Mesendoderm (in vitro differentiated cells): Measurements from ENCODE around the gene SESN1.

ENCODE experiments used
- DNase-seq: peaks from one replicate; pipeline ENCODE4 v3.0.0; 2013
- H2AK5ac ChIP-seq: 2 replicates; pipeline ENCODE4 v1.6.1; 2013; ENCODE audit warnings: low read length, inconsistent platforms
- H2BK120ac ChIP-seq: 2 replicates; pipeline ENCODE4 v1.6.1; 2013; ENCODE audit warnings: low read depth, mild to moderate bottlenecking, low read length, moderate library complexity, mixed read lengths
- H2BK15ac ChIP-seq: replicated peaks from 2 replicates; pipeline ENCODE4 v1.6.1; 2013; ENCODE audit warnings: low read depth, mild to moderate bottlenecking, moderate library complexity
- H2BK5ac ChIP-seq: 2 replicates; pipeline ENCODE4 v1.6.1; 2013; ENCODE audit warnings: low read length, inconsistent platforms
- H3K18ac ChIP-seq: 2 replicates; pipeline ENCODE4 v1.6.1; 2013; ENCODE audit warnings: mild to moderate bottlenecking, low read length, mixed read lengths
- H3K23ac ChIP-seq: one replicate; pipeline ENCODE4 v1.6.1; 2013; ENCODE audit warnings: low read length
- H3K27ac ChIP-seq: 2 replicates; pipeline ENCODE4 v1.5.1; 2013; ENCODE audit warnings: low read depth, mild to moderate bottlenecking, inconsistent platforms, low read length, moderate library complexity
- H3K27me3 ChIP-seq: 2 replicates; pipeline ENCODE4 v1.6.1; 2013; ENCODE audit warnings: low read length, control low read depth, mild to moderate bottlenecking, inconsistent platforms; ENCODE audit not compliant: insufficient read depth, poor library complexity
- H3K36me3 ChIP-seq: 2 replicates; pipeline ENCODE4 v1.6.1; 2013; ENCODE audit warnings: low read length, inconsistent platforms; ENCODE audit not compliant: control insufficient read depth, insufficient read depth
- H3K4ac ChIP-seq: one replicate; pipeline ENCODE4 v1.6.1; 2013; ENCODE audit warnings: low read depth, mild to moderate bottlenecking, low read length, moderate library complexity
- H3K4me1 ChIP-seq: 2 replicates; pipeline ENCODE4 v1.6.1; 2013; ENCODE audit warnings: low read depth, low read length, inconsistent platforms; ENCODE audit not compliant: control insufficient read depth
- H3K4me2 ChIP-seq: 2 replicates; pipeline ENCODE4 v1.6.1; 2013; ENCODE audit warnings: low read length
- H3K4me3 ChIP-seq: 2 replicates; pipeline ENCODE4 v1.5.1; 2013; ENCODE audit warnings: mild to moderate bottlenecking, low read length
- H3K56ac ChIP-seq: one replicate; pipeline ENCODE4 v1.6.1; 2013; ENCODE audit warnings: low read length
- H3K79me1 ChIP-seq: 2 replicates; pipeline ENCODE4 v1.6.1; 2013; ENCODE audit warnings: low read length, inconsistent platforms
- H3K79me2 ChIP-seq: 2 replicates; pipeline ENCODE4 v1.6.1; 2013; ENCODE audit warnings: mild to moderate bottlenecking, low read length; ENCODE audit not compliant: control insufficient read depth, insufficient read depth
- H3K9ac ChIP-seq: 2 replicates; pipeline ENCODE4 v1.6.1; 2013; ENCODE audit warnings: low read length, inconsistent platforms
- H4K5ac ChIP-seq: one replicate; pipeline ENCODE4 v1.6.1; 2013; ENCODE audit warnings: low read length
- H4K8ac ChIP-seq: one replicate; pipeline ENCODE4 v1.6.1; 2013; ENCODE audit warnings: low read depth, mild to moderate bottlenecking, control low read depth, low read length, moderate library complexity
- WGBS: extraction: QIAGEN DNeasy Blood & Tissue Kit; methylation state at CpG from one replicate; pipeline ENCODE4 v1.1.7; 2013; ENCODE audit warnings: low lambda C conversion rate, missing lambda C conversion rate; ENCODE audit not compliant: insufficient coverage; ENCODE audit errors: extremely low coverage; 5-methylcytosine and 5-hydroxymethylcytosine counted together

Gene SESN1

DNA sequence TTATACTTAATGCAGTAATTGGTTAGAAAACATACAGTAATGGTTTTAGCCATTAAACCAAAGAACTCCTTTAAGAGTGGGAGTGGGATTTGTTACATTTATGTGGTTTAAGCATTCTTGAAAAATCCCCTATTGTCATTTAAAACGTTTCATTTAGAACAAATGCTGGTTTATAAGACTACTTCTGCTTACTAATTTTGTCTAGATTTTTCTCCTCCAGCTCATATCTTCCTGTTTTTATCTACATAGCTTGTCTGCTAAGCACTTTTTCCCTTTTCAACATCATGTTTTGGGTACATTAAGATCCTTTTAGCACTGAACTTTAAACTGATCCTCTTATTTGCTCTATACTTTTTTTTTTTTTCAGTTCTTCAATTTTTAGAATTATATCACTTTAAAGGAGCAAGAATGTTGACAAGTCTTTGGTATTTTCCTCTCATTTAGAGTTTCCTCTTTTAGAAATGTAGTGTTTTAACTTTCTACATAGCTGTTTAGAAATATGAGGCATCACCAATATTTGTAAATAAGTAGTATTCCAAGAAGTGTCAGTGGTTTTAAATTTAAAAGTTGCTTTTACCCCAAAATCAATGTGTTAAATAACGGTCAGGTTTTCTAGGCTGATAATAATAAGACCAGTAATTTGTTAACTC is 80.9 kb downstream of the SESN1 start:
- no peak overlapping the region for H3K4me3 ChIP-seq
- H4K8ac ChIP-seq, result no peak overlapping the region
- H3K27me3 ChIP-seq, result no peaks in the 10 kb centered on the region
- H3K79me2 ChIP-seq, result no peaks in the 10 kb centered on the region
- no peak overlapping the region for H4K5ac ChIP-seq
- no peak overlapping the region for H3K56ac ChIP-seq
- no peak overlapping the region for H3K4me2 ChIP-seq
- DNase-seq, result no peak
- H3K4ac ChIP-seq, result no peak overlapping the region
- H3K9ac ChIP-seq, result no peak overlapping the region
- no peak overlapping the region for H2BK120ac ChIP-seq
- H3K79me1 ChIP-seq, result no peaks in the 10 kb centered on the region
- no CpG with 5 or more reads among the region's 2 CpGs for WGBS
- no peak overlapping the region for H3K23ac ChIP-seq
- no peak overlapping the region for H2AK5ac ChIP-seq
- no peaks in the 10 kb centered on the region for H3K4me1 ChIP-seq
- H2BK15ac ChIP-seq, result no peak overlapping the region
- no peak overlapping the region for H2BK5ac ChIP-seq
- H3K18ac ChIP-seq, result no peak overlapping the region
- H3K36me3 ChIP-seq, result no peaks in the 10 kb centered on the region
- no peak overlapping the region for H3K27ac ChIP-seq

DNA sequence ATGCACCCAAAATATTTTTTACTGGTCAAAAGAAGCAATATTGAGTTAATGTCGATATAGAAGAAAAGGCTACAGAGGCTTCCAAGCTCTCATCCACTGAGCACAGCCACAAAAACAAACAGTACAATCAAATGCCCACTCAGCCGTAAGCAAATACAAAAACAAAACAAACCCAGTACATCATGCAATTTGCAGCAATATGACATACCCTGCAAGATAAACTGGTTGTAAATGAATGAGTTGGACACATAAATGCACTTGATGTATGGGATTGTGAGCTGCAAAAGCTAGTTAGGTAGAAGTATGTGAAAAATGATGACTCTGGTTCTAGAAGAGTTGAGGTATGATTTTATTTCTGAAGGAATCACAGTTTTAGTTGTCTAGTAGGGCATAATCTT is 83.9 kb downstream of the SESN1 start:
- no CpG with 5 or more reads among the region's 2 CpGs for WGBS
- H4K8ac ChIP-seq, result no peak overlapping the region
- no peak overlapping the region for H3K27ac ChIP-seq
- no peak overlapping the region for H3K18ac ChIP-seq
- H2BK120ac ChIP-seq, result no peak overlapping the region
- H3K4me1 ChIP-seq, result no peaks in the 10 kb centered on the region
- no peak overlapping the region for H3K4me3 ChIP-seq
- no peak overlapping the region for H3K23ac ChIP-seq
- no peak overlapping the region for H2BK5ac ChIP-seq
- no peak overlapping the region for H4K5ac ChIP-seq
- H3K36me3 ChIP-seq, result no peaks in the 10 kb centered on the region
- H3K79me2 ChIP-seq, result no peaks in the 10 kb centered on the region
- H2BK15ac ChIP-seq, result no peak overlapping the region
- H3K56ac ChIP-seq, result no peak overlapping the region
- no peak overlapping the region for H2AK5ac ChIP-seq
- no peaks in the 10 kb centered on the region for H3K79me1 ChIP-seq
- H3K4me2 ChIP-seq, result no peak overlapping the region
- no peak overlapping the region for H3K4ac ChIP-seq
- no peak for DNase-seq
- no peaks in the 10 kb centered on the region for H3K27me3 ChIP-seq
- no peak overlapping the region for H3K9ac ChIP-seq

DNA sequence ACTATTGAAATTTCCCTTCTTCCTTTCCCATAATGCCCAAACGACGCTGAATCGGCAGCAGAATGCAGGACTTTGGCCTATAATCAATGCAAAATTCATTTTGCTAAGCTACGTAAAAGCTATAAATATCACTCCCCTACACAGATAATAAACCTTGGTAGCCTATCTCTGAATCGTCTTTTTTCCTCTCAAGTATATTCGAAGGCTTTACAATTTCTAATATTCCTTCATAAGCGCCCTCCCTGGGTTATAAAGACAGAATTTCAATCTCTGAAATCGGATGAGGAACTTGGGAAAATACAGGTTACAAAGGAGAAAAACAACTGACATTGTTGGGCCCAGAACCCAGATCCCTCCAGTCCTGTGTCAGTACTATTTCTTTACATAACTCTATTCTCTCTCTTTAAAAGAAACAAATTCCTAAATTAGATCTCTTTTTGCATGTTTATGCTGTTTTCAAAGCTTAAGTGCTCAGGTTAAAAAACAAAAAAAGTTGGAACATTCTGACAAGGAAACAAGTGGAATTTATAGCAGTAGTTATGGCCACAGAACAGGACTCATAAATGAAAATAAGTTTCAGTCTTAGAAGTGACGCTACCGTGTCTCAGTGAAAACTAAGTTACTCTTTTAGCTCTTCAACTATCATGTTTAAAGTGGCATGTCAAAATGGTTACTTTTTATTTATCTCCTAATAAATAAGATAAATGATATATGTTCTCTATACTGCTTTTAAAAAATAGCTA is 84.5 kb downstream of the SESN1 start:
- no peak overlapping the region for H3K27ac ChIP-seq
- no peak overlapping the region for H2BK120ac ChIP-seq
- no peak overlapping the region for H2BK5ac ChIP-seq
- peak overlapping the region; percentile 56 for H3K4me2 ChIP-seq
- no CpG with 5 or more reads among the region's 10 CpGs for WGBS
- H4K5ac ChIP-seq, result no peak overlapping the region
- H3K56ac ChIP-seq, result peak overlapping the region; percentile 96
- H3K18ac ChIP-seq, result no peak overlapping the region
- H2AK5ac ChIP-seq, result no peak overlapping the region
- no peaks in the 10 kb centered on the region for H3K4me1 ChIP-seq
- H3K9ac ChIP-seq, result peak overlapping the region; percentile 84
- H3K4me3 ChIP-seq, result peak overlapping the region; percentile 59
- no peaks in the 10 kb centered on the region for H3K36me3 ChIP-seq
- H3K79me2 ChIP-seq, result no peaks in the 10 kb centered on the region
- no peak overlapping the region for H4K8ac ChIP-seq
- no peak overlapping the region for H2BK15ac ChIP-seq
- no peak overlapping the region for H3K4ac ChIP-seq
- DNase-seq, result no peak
- H3K27me3 ChIP-seq, result no peaks in the 10 kb centered on the region
- H3K79me1 ChIP-seq, result no peaks in the 10 kb centered on the region
- no peak overlapping the region for H3K23ac ChIP-seq

DNA sequence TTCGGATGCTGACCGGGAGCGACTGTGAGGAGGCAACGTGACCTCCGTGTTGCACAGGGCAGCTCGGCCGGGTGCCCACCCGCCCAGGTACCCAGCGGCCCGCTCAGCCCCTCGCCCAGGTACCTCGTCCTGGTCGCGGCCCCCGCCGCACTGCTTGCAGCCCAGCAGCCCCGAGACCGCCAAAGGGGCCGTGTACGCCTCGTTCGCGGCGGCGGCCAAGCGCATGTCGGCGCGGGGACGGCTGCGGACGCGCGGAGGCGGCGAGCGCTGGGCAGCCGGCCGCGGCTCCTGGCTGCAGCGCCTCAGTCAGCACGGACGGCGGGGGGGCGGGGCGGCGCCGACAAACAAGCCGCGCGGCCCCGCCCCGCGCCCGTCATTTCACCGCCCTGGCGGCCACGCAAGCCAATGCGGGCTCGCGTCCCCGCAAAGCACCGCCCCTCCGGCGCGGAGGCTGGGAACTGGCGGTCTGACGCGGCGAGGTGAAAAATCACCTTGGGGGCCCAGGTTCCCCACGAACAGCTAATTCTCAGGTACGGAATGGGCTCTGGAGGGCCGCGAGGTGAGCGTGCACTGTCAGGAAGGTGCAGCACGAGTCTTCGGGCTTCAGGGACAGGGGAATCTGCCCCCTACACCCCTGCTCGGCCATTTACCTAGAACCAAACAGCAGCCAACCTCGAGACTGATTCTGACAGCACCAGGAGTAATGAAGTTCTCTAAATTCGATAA is 85.2 kb downstream of the SESN1 start:
- Histone ChIP-seq H3K23ac (peak overlapping the region; percentile 89), H3K18ac (peak overlapping the region; percentile 15), H3K4me2 (peak overlapping the region; percentile 65), H2AK5ac (no peak overlapping the region), H3K56ac (peak overlapping the region; percentile 96), H3K36me3 (no peaks in the 10 kb centered on the region), H3K4me1 (no peaks in the 10 kb centered on the region), H2BK120ac (no peak overlapping the region), H2BK5ac (no peak overlapping the region), H2BK15ac (no peak overlapping the region), H3K4me3 (peak overlapping the region; percentile 66), H3K9ac (peak overlapping the region; percentile 90), H3K4ac (no peak overlapping the region), H4K5ac (no peak overlapping the region), H3K27ac (peak overlapping the region; percentile 77), H3K27me3 (no peaks in the 10 kb centered on the region), H4K8ac (no peak overlapping the region), H3K79me2 (no peaks in the 10 kb centered on the region), H3K79me1 (no peaks in the 10 kb centered on the region)
- no CpG with 5 or more reads among the region's 80 CpGs for WGBS
- DNase-seq, result peak; percentile 92

DNA sequence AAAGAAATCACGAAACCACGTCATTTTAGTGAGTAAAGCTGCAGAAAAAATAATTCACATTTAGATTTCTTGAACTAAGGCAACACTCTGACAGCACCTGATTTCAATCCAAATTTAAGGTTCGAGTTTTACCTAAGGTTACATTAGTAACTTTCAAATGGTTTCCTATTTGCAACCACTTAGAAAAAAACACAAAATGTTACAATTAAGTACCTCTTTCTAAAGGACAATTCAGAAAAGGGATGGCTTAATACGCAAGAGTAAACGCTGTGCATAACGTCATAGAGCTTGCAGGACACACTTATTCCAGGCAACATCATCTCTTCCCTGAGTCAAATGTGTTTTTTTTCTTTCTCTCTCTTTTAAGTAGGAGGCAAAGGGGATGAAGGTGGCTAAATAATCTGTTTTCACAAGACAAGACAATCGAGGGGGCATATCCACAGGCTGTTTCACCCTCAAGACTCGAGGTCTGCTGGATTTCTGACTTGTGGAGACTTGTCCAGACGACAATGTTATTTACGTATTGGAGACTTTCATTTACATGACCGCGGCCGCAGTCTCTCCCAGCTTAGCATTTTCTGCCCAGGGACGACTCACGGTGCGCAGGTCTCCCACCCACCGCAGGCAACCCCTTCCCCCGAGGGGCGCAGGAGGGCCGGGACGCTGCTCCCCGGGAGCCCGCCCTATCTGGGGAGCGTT is 86.0 kb downstream of the SESN1 start:
- WGBS, result no CpG with 5 or more reads among the region's 24 CpGs

More for the DNA sequence above, 86.0 kb downstream of the SESN1 start:
- Histone ChIP-seq H3K36me3 (no peaks in the 10 kb centered on the region), H2BK120ac (no peak overlapping the region), H3K4ac (no peak overlapping the region), H4K8ac (no peak overlapping the region), H3K4me3 (peak overlapping the region; percentile 66), H3K4me2 (peak overlapping the region; percentile 65), H4K5ac (no peak overlapping the region), H3K27me3 (no peaks in the 10 kb centered on the region), H2AK5ac (no peak overlapping the region), H2BK5ac (no peak overlapping the region), H3K79me1 (no peaks in the 10 kb centered on the region), H3K27ac (peak overlapping the region; percentile 77), H3K79me2 (no peaks in the 10 kb centered on the region), H2BK15ac (no peak overlapping the region), H3K23ac (peak overlapping the region; percentile 89), H3K9ac (peak overlapping the region; percentile 90), H3K18ac (peak overlapping the region; percentile 15), H3K4me1 (no peaks in the 10 kb centered on the region), H3K56ac (peak overlapping the region; percentile 96)
- DNase-seq, result peak; percentile 49
